Epithelial cell of umbilical artery (primary cell): Measurements from ENCODE around the gene PARP8. TPM values are rescaled to one million over a fixed set of nuclear protein-coding genes. Genes with fewer than 3 reads are reported as not detected.

Source experiments
- total RNA-seq: library from RNA; depleted of rRNA; stranded (reverse); fragments of >200 nt; gene quantifications from 2 replicates; pipeline ENCODE4 v1.2.3, GENCODE V29; 2014

Gene PARP8
- total RNA-seq = 0.32 and 0.46 TPM in 2 replicates

DNA sequence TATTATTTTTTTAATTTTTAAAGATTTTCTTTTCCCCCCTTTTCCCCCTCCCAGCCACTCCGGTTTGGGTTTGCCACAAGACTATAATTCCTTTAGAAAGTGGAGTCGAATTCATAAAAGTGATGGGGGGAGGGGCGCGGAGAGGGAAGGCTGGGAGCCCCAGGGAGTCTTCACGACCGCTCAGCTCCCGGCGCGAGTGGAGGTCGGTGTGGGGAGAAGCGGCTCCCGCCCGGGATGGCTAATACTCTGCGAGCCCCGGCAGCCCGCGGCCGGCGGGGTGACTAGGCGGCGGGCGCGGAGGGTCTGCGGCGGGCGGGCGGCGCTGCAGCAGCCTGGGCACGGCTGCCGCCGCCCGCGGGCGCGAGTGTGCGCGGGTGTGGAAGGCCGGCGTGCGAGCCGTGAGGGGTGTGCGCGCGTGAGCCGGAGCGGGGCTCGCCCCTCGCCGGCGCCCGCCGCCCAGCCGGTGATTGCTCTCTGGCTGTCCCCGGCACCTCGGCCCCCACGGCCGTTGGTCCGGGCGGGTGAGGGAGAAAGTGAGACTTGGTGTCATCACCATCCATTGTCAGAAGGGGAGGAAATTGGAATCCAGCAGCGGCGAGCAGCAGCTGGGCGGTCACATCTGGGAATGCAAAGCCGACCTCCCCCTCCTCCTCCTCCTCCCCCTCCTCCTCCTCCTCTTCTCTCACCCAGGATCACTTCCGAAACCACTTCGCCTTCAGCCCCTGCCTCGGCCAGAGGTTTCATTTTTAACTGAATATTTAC is at the start of gene PARP8:
Gene PARP8 (plus strand): TSS at position 377 of the 762 bp plus-strand sequence. CDS start 459 bp downstream, outside the sequence.

Other genes with a start within 250 kb of the PARP8 start
- 0.65 TPM in 1 of 2 replicates, not detected in the other for gene EMB, start 225.3 kb upstream of the PARP8 start, total RNA-seq